ENCODE data around the gene TMEM170B. TPM values are rescaled to one million over a fixed set of nuclear protein-coding genes. Genes with fewer than 3 reads are reported as not detected.
"Not testable (repeated sequence)": the region's sequence is repeated elsewhere in the genome, so short reads cannot be mapped to it uniquely, and the experiment has no call there.

Gene TMEM170B
- polyA plus RNA-seq, 1 donor: 10.7 TPM

- no peak for DNase-seq
Measured at GRCh38 chr6:11526156-11526505, 11.4 kb upstream of the TMEM170B start.

DNA sequence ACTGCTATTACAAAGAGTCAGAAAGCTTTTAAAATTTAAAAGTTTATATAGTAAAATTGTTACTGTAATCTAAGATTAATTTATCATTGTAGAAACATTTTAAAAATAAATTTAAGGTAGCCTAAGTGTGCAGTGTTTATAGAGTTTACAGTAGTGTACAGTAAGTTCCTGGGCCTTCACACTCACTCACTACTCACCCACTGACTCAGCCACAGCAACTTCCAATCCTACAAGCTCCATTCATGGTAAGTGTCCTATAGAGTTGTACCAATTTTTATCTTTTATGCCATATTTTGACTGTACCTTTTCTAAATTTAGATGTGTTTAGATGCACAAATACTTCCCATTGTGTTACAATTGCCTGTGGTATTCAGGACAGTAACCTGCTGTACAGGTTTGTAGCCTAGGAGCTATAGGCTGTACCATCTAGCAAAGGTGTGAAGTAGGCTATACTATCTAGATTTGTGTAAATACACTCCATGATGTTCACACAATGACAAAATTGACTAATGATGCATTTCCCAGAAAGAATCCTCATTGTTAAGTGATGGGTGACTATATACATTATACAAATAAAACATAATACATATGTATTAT lies 10.2 kb upstream of the TMEM170B start:
- DNase-seq: no peak

GRCh38 chr6:11528996-11529395 lies 8.6 kb upstream of the TMEM170B start:
- DNase-seq: no peak

GRCh38 chr6:11532097-11532496 lies 5.5 kb upstream of the TMEM170B start:
- no peak for DNase-seq

DNA sequence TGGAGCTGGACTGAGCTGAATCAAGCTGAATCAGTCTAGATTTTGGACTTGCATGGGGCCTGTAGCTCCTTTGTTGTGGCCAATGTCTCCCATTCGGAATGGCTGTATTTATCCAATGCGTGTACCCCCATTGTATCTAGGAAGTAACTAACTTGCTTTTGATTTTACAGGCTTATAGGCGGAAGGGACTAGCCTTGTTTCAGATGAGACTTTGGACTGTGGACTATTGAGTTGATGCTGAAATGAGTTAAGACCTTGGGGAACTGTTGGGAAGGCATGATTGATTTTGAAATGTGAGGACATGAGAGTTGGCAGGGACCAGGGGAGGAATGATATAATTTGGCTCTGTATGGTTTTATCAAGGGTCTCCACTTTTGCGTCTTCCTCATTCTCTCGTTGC lies 3.0 kb upstream of the TMEM170B start:
- no peak for DNase-seq

GRCh38 chr6:11535801-11536230 lies 1.7 kb upstream of the TMEM170B start:
- DNase-seq: no peak

DNA sequence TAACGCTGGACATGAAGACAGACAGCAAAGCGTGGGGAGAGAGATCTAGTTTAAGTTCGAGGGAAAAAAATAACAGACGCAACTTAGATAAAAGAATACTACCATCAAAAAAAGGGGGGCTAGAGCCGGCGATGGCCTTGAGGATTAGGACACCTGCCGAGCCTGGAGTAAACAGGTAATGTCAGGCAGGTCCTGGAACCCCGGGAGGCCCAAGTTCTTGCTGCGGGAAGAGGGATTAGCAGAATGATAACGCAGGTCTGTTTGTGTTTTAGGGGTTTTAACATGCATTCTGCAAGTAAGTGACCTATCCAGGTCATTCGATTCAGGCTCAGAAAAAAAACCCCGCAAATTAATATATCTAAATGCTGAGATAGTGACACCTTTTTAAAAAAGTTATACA lies 754 bp upstream of the TMEM170B start:
- DNase-seq: peak; percentile 19

DNA sequence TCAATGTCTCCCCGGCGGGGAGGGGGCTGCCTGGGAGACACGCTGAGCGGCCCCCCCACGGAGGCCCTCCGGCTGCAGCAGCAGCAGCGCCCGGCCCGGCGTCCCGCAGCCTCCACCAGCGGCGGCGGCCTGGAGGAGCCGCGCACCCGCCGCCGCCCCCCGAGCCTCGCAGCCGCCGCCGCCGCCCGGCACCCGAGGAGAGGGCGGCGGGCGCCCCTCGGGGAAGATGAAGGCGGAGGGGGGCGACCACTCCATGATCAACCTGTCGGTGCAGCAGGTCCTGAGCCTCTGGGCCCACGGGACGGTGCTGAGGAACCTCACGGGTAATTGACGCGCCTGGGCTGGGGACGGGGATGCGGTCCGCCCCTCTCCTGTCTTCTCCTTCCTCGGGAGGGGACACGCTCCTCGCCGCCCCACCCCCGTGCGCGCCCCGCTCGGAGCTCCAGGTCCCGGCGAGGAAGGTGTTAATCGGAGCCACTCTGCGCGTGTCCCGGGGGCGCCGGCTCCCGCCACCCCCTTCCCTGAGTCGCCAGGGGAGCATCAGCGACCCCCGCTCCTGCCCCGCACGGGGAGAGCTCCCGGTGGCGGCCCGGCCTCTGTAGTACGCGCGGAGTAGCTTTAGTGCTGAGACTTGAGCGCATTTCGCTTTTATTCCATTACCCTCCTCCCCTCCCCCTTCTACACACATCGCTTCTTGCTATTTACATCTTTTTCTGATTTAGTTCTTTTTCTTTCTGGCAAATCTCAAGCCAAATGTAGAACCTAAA lies 686 bp downstream of the TMEM170B start:
- DNase-seq: peak; percentile 34

- no peak for DNase-seq
Measured at GRCh38 chr6:11538819-11539468, 1.4 kb downstream of the TMEM170B start.

DNA sequence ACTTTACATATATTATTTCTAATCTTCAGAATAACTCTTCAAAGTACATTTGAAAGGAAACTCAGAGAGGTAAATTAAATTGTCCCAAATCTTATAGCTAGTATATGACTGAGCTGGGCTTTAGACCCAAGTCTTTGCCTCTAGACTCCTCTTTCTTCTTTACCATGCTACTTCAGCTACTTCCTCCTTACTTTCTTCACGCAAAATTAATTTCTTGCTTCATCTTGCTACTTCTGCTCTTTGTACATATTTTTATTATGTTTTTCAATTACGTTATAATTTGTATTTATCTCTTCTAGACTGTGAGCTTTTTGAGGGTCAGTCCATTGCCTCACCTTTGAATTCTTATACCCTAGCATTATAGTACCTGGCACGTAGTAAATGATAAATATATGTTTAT lies 5.3 kb downstream of the TMEM170B start:
- no peak for DNase-seq

GRCh38 chr6:11543919-11544518 lies 6.5 kb downstream of the TMEM170B start:
- DNase-seq: no peak

DNA sequence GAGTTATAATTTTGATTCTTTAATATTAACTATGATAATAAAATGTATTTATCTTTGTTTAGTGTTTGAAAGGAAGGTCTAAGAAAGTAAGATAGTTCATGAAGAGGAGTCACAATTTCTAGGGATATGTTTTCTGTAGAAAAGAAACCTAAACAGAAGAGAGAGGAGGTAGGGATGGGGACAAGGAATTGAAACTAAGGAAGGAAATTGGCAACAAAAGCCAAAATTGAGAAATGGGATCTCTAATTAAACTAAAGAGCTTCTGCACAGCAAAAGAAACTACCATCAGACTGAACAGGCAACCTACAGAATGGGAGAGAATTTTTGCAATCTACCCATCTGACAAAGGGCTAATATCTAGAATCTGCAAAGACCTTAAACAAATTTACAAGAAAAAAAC lies 10.3 kb downstream of the TMEM170B start:
- not testable (repeated sequence) for DNase-seq

DNA sequence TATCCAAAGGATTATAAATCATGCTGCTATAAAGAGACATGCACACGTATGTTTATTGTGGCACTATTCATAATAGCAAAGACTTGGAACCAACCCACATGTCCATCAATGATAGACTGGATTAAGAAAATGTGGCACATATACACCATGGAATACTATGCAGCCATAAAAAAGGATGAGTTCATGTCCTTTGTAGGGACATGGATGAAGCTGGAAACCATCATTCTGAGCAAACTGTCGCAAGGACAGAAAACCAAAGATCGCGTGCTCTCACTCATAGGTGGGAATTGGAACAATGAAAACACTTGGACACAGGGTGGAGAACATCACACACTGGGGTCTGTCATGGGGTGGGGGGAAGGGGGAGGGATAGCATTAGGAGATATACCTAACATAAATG lies 11.0 kb downstream of the TMEM170B start:
- DNase-seq: not testable (repeated sequence)

- DNase-seq: no peak
Measured at GRCh38 chr6:11551053-11551452, 13.5 kb downstream of the TMEM170B start.

DNA sequence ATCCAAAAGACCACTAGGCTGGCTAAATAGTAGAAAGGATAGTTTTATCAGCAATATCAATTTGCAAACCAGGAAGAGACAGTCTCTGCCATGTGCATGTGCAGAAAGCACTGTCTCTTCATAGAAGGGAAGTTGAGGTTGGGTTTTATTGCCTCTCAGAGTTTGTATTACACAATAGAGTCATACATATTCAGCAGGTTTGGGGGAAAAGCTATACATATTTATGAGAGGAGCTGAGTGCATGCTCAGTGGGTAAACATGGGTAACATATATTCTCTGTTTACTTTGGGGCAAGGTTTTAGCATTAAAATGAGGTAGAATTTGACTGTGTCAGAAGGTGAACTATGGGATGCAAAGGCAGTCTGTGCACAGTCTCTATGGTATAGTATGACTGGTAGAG lies 14.9 kb downstream of the TMEM170B start:
- DNase-seq: no peak

DNA sequence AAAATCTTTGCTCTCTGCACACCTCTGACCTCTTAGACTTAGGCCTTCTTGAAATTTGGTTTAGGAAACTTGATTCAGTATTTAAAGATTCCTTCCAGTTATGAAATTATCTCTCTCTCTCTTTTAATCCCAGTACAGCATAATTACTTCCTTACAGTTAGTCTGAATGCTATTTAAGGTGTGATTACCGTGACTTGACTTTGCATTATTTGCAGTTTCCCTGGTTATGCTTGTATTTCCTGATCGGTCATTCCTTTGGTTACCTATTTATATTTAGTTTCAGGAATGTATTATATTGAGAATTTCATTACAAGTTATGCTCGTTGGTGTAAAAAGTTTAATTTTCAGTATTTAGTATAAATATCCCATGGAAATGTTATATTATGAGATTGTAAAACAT lies 16.3 kb downstream of the TMEM170B start:
- no peak for DNase-seq

- no peak for DNase-seq
Measured at GRCh38 chr6:11556309-11556708, 18.8 kb downstream of the TMEM170B start.

GRCh38 chr6:11563793-11564192 lies 26.2 kb downstream of the TMEM170B start:
- no peak for DNase-seq

DNA sequence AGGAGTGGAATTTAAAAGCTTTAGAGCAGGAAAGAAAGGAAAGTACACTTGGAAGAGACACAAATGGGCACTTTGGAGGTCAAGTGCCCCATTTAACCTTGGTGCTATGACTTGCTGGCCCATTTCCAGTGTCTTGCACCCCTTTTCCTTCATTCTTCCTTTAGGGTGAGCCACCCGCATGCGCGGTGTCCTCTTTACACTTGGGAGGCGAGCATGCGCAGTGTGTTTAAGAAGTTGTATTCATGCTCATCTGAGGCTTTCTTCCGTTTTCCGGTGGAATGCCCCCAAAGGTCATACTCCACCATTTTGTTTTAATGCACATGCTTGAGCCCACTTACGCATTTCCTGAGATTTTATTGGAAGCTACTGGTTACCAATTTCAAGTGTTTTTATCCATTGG lies 29.1 kb downstream of the TMEM170B start:
- DNase-seq: no peak

DNA sequence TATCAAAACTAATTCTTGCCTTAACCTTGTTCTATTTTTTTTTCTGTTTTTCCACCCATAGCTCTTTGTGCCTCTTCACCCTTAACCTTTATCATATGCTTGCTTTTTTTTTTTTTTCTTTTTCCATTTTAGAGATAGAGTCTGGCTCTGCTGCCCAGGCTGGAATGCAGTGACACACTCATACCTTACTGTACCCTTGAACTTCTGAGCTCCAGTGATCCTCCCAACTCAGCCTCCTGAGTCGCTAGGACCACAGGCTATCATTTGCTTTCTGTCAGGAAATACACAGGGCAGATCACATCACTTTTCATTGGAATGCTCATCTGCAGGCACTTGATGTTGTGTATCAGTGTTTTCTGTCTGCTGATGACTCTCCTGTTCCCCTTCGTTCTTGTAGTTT lies 33.5 kb downstream of the TMEM170B start:
- DNase-seq: no peak

- peak; percentile 63 for DNase-seq
Measured at GRCh38 chr6:11575408-11576033, 38.0 kb downstream of the TMEM170B start.

GRCh38 chr6:11580686-11581405 lies 43.3 kb downstream of the TMEM170B start:
- no peak for DNase-seq

Data from left kidney (tissue), 2 donors.